T-helper 1 cell (primary cell): ENCODE results near the gene ZNF43.
"Not testable (repeated sequence)": the region's sequence is repeated elsewhere in the genome, so short reads cannot be mapped to it uniquely, and the experiment has no call there.

Experiments used
- DNase-seq, 5 donors: peaks; one replicate each; pipeline ENCODE4 v3.0.0-alpha.2; 2012 to 2020

The ZNF43 gene

DNA sequence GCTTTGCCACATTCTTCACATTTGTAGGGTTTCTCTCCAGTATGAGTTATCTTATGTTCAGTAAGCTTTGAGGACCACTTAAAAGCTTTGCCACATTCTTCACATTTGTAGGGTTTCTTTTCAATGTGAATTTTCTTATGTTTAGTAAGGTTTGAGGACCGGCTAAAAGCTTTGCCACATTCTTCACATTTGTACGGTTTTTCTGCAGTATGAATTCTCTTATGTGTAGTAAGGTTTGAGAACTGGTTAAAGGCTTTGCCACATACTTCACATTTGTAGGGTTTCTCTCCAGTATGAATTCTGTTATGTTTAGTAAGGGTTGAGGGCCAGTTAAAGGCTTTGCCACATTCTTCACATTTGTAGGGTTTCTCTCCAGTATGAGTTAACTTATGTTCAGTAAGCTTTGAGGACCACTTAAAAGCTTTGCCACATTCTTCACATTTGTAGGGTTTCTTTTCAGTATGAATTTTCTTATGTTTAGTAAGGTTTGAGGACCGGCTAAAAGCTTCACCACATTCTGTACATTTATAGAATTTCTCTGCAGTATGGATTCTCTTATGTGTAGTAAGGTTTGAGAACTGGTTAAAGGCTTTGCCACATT, 27.5 kb downstream of the ZNF43 start:
- not testable (repeated sequence) for DNase-seq

DNA sequence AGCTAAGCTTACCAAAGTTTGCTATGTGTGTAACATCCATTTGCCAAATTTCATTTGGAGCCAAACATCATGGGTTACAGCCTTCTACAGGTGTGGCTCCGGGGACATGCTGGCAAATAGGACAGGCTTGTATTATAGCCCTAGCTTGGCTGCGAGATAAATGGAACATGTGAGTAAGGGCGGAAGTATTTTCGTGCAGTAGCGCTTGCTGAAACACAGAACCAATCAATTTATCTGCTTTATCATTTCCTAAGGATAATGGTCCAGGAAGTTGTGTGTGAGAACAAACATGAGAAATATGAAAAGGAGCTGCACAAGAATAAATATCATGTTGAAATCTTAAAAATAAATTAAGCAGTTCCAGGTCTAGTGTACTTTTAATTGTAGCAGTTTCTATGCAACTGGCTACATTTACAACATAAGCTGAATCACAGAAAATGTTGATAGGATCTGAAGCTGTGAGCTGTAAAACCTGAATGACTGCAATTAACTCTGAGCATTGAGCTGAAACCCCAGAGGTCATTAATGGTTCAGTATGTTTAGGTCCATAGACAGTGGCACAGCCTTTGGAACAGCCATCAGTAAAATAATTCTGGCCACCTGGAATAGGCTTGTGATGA, 46.4 kb downstream of the ZNF43 start:
- no peak for DNase-seq

DNA sequence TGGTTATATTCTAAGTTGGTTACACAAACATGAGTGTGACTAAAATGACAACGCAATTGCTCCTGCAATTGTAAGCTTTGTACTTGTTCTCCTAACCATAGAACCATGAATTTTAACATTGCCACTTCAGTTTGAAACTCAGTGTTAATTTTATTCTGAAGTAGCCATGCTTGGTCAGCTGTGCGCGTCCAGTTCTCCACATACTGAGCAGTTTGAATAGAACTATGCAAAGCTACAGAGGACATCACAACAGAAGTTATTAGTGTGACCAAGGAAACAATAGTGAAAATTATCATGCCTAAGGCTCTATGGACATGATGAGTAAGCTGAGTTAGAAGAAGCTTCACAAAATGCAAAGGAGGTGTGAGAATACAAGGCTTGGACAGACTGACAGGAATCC, 49.0 kb downstream of the ZNF43 start:
- DNase-seq, result no peak

DNA sequence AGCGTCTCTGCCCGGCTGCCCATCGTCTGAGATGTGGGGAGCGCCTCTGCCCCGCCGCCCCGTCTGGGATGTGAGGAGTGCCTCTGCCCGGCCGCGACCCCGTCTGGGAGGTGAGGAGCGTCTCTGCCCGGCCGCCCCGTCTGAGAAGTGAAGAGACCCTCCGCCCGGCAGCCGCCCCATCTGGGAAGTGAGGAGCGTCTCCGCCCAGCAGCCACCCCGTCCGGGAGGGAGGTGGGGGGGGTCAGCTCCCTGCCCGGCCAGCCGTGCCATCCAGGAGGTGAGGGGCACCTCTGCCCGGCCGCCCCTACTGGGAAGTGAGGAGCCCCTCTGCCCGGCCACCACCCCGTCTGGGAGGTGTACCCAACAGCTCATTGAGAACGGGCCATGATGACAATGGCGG, 60.2 kb downstream of the ZNF43 start:
- not testable (repeated sequence) for DNase-seq

DNA sequence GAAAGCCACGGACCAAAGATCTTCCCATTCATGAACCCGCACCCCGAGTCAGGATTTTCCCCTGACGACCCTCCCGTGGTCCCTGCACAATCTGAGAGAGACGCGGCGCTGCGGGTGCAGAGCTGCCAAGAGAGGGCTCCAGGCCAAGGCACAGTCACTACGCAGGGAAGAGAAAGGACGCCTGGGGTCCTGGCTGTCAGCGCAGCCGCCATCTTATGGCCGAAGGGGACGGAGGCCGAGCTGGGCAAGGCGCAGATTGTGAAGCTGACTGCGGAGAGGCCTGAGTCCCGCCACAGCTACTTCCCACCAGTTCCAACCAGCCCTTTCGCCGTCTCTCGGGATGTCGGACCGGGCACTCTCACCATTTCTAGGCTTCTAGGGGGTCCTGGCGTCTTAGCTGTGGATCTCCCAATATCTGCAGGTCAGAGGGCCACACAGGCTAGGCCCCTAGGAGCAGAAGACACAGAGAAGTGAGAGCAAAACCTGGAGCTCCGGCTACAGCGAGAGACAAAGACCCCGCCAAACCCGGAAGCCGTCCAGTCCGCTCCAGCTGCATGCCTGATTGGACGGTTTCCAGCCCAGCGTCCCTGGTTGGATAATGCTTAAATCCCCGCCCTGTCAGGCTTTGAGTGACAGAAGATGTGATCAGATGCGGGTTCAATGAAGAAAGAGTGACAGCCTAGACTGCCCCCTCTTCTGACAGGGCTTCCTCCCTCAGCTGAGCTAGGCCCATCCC, 68.7 kb downstream of the ZNF43 start, which contains the start of gene ZNF100:
Gene ZNF100, minus strand, starts transcription at position 515 of the 736 bp plus-strand sequence. Its CDS starts 150 bp downstream, at position 365.
- DNase-seq, result peak; percentile 59 to 91 (median 72)

DNA sequence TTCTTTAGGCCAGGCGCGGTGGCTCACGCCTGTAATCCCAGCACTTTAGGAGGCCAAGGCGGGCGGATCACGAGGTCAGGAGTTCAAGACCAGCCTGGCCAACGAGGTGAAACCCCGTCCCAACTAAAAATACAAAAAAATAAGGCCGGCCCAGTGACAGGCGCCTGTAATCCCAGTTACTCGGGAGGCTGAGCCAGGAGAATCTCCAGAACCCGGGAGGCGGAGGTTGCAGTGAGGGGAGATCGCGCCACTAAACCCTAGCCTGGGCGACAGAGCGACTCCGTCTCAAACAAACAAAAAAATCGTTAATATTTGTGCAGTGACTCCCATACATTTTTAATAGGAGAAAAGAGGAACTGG, 69.3 kb downstream of the ZNF43 start:
- DNase-seq, result not testable (repeated sequence)

DNA sequence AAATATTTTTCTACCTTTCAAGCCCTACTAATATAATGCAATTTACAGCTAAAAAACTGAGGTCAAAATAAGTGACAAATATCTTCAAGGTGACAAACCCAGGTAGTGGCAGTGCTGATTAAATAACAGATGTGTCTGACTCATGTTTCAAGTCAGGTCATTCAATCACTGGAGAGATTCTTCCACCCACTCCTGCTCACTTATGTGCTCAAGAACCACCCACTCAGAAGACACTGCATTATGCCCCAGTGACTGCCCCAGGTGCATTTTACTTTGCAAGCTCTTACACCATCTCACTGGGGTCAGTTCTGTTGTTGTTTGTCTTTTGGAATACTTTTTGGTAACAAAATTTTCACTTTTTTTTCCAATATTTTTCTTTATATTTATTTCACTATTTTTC, 70.8 kb downstream of the ZNF43 start:
- DNase-seq, result peak in 1 of 5 donors; percentile 3

DNA sequence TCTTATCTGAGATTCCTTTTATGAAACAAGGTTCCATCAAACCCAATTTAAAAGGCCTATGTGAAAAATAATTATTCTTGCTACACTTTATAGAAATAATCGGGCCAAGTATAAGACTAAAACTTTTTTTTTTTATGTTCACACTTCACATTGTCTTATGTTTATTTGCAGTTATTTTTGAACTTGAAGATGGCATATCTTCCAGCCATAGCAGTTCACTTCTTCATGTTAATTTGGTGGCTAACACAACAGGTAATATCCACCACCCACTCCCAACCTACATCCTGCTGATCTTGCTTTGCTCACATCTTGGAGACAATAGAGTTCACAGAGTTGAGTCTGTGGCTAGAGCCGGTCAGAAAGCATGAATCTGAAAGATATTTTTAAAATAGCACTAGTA, 74.4 kb downstream of the ZNF43 start:
- DNase-seq, result not testable (repeated sequence)

DNA sequence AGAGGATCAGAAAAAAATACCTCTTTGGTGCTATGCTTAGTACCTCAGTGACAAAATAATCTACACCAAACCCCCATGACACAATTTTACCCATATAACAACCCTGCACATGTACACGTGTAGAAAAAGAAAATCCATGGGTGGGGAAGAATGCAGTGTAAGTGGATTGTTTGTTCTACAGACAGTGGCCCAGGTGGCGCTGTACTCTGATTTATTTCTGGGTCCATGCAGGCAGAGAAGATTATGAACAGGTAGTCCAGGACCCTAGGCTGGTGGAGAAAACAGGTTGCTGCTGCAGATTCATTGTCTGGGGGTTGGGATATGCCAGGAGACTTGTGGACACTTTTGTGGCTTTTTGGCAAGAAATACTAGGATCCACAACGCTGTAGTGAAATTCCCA, 77.7 kb downstream of the ZNF43 start:
- no peak for DNase-seq

DNA sequence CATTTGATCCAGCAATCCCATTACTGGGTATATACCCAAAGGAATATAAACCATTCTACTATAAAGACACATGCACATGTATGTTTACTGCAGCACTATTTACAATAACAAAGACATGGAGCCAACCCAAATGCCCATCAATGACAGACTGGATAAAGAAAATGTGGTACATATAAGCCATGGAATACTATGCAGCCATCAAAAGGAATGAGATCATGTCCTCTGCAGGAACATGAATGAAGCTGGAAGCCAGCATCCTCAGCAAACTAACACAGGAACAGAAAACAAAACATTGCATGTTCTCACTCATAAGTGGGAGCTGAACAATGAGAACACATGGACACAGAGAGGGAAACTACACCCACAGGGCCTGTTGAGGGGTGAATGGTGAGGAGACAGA, 80.4 kb downstream of the ZNF43 start:
- DNase-seq, result not testable (repeated sequence)
